Tibial artery (tissue), 4 donors: ENCODE data around the gene NUDCD2.
"Not testable (repeated sequence)": the region's sequence is repeated elsewhere in the genome, so short reads cannot be mapped to it uniquely, and the experiment has no call there.

Experiments
- DNase-seq, 2 donors: peaks; one replicate each; pipeline ENCODE4 v3.0.0-alpha.2; 2019
- H3K27ac ChIP-seq, 2 donors: fragments of 200-600 bp; sonication (generic) in 1 of 2; 1 replicate in 1 of 2; 2 replicates in 1 of 2; pipeline ENCODE4 v1.5.1; 2018 to 2019; ENCODE audit warnings: mild to moderate bottlenecking in 1 of 2
- H3K27me3 ChIP-seq, 2 donors: fragments of 200-600 bp; sonication (generic) in 1 of 2; one replicate each; pipeline versions ENCODE4 v1.5.1 to v1.6.0; 2016 to 2019
- H3K36me3 ChIP-seq, 3 donors: fragments of 200-600 bp; sonication (generic) in 2 of 3; one replicate each; pipeline ENCODE4 v1.5.1; 2016 to 2019; ENCODE audit warnings: mild to moderate bottlenecking in 2 of 3
- H3K4me1 ChIP-seq, 4 donors: fragments of 200-600 bp; sonication (generic) in 2 of 4; 1 replicate in 3 of 4; 2 replicates in 1 of 4; pipeline ENCODE4 v1.5.1; 2016 to 2019
- H3K4me3 ChIP-seq, 2 donors: fragments of 200-600 bp; sonication (generic) in 1 of 2; 1 replicate in 1 of 2; 2 replicates in 1 of 2; pipeline ENCODE4 v1.5.1; 2018 to 2019; ENCODE audit warnings: mild to moderate bottlenecking in 2 of 2
- H3K9me3 ChIP-seq, 3 donors: fragments of 200-600 bp; sonication (generic) in 1 of 3; one replicate each; pipeline ENCODE4 v1.5.1; 2016 to 2019
- CTCF ChIP-seq, 2 experiments: fragments of 200-600 bp in 1 of 2; fragments of 450-650 bp in 1 of 2; IDR thresholded peaks; one replicate each; pipeline ENCODE4 v1.5.1; 2017 to 2019; ENCODE audit warnings: antibody characterized with exemption in 2 of 2, mild to moderate bottlenecking in 1 of 2, moderate library complexity in 1 of 2
- intact Hi-C: fragments of 100-400 bp; cut with DNase I; formaldehyde crosslinking; loops from one replicate; pipeline ENCODE4 v1.15.0; 2023; ENCODE audit warnings: low total_unique reads

Gene NUDCD2

GRCh38 chr5:163460562-163461171, 765 bp upstream of the NUDCD2 start, which contains the start of gene HMMR:
TSS of gene HMMR (plus strand) at chr5:163460632. CDS start at chr5:163460693, 61 bp downstream.
- Histone ChIP-seq H3K27ac (peak within 1 kb of the TSS; percentile 96 to 97), H3K27me3 (no peaks in the 10 kb centered on the region), H3K4me1 (peaks cover 0 to 31% (median 16%) of the 10 kb centered on the region in 4 donors), H3K4me3 (peak within 1 kb of the TSS; percentile 68 to 84), H3K9me3 (no peaks in the 10 kb centered on the region), H3K36me3 (peaks cover 0 to 3% (median under 1%) of the 10 kb centered on the region in 3 donors)
- DNase-seq, result peak in 1 of 2 donors; percentile 20
- intact Hi-C loops, result loop anchor here (5.0 kb wide), 1 partner anchor 42 kb away; no protein-coding TSS in a partner anchor
- no peak for TF ChIP-seq CTCF (IDR thresholded peaks at IDR 0.05)

GRCh38 chr5:163459462-163459818, 462 bp downstream of the NUDCD2 start:
- Histone ChIP-seq H3K27ac (peak overlapping the region; percentile 96 to 97), H3K36me3 (peaks cover 0 to 15% (median 12%) of the 10 kb centered on the region in 3 donors), H3K9me3 (no peaks in the 10 kb centered on the region), H3K27me3 (no peaks in the 10 kb centered on the region), H3K4me3 (peak overlapping the region; percentile 68 to 84), H3K4me1 (peaks cover 0 to 31% (median 16%) of the 10 kb centered on the region in 4 donors)
- no peak for DNase-seq
- intact Hi-C loops, result no loop called here
- no peak for TF ChIP-seq CTCF (IDR thresholded peaks at IDR 0.05)

- peak overlapping the region; percentile 96 to 97 for H3K27ac ChIP-seq
- no peaks in the 10 kb centered on the region for H3K27me3 ChIP-seq
- TF ChIP-seq CTCF (IDR thresholded peaks at IDR 0.05), result no peak
- peak overlapping the region; percentile 68 to 84 for H3K4me3 ChIP-seq
- H3K36me3 ChIP-seq, result peaks cover 0 to 17% (median 17%) of the 10 kb centered on the region in 3 donors
- intact Hi-C loops, result no loop called here
- H3K9me3 ChIP-seq, result no peaks in the 10 kb centered on the region
- H3K4me1 ChIP-seq, result peaks cover 0 to 31% (median 16%) of the 10 kb centered on the region in 4 donors
- no peak for DNase-seq
Measured at GRCh38 chr5:163458778-163459385, 1.0 kb downstream of the NUDCD2 start.

- no peak for DNase-seq
- Histone ChIP-seq H3K4me1 (peaks cover 0 to 33% (median 16%) of the 10 kb centered on the region in 4 donors), H3K36me3 (peaks cover 11 to 26% (median 18%) of the 10 kb centered on the region in 3 donors), H3K9me3 (no peaks in the 10 kb centered on the region), H3K27me3 (no peaks in the 10 kb centered on the region), H3K4me3 (no peak overlapping the region), H3K27ac (no peak overlapping the region)
- TF ChIP-seq CTCF (IDR thresholded peaks at IDR 0.05), result no peak
- intact Hi-C loops, result no loop called here
Measured at GRCh38 chr5:163456840-163457239, 3.1 kb downstream of the NUDCD2 start.

- H3K4me1 ChIP-seq, result peaks cover 0 to 27% (median 9%) of the 10 kb centered on the region in 4 donors
- intact Hi-C loops, result no loop called here
- no peak overlapping the region for H3K4me3 ChIP-seq
- no peaks in the 10 kb centered on the region for H3K9me3 ChIP-seq
- DNase-seq, result no peak
- no peak overlapping the region for H3K27ac ChIP-seq
- TF ChIP-seq CTCF (IDR thresholded peaks at IDR 0.05), result no peak
- peaks cover 14 to 32% (median 24%) of the 10 kb centered on the region in 3 donors for H3K36me3 ChIP-seq
- no peaks in the 10 kb centered on the region for H3K27me3 ChIP-seq
Measured at GRCh38 chr5:163456029-163456589, 3.8 kb downstream of the NUDCD2 start.

GRCh38 chr5:163455406-163455805, 4.5 kb downstream of the NUDCD2 start:
- H3K9me3 ChIP-seq, H3K27me3 ChIP-seq, DNase-seq, H3K27ac ChIP-seq, intact Hi-C loops, H3K4me3 ChIP-seq: not testable (repeated sequence)
- Histone ChIP-seq H3K36me3 (peaks cover 21 to 32% (median 31%) of the 10 kb centered on the region in 3 donors), H3K4me1 (peaks cover 0 to 21% (median 4%) of the 10 kb centered on the region in 4 donors)
